ENCODE results near the gene ERG.

- TF ChIP-seq MEIS1 (CRISPR knock-in tag; IDR thresholded peaks at IDR 0.05; ENCODE audit: borderline replicate concordance): no peak
- TF ChIP-seq ZNF513 (CRISPR knock-in tag; conservative IDR thresholded peaks at IDR 0.05): no peak
- TF ChIP-seq POLR2A (IDR thresholded peaks at IDR 0.05; ENCODE audit: insufficient read depth in 1 of 2, low read depth in 2 of 2, low read length in 2 of 2): no peak
Measured at GRCh38 chr21:38388647-38389353, 109.5 kb downstream of the ERG start.

Data from HepG2 (cell line).